SH-SY5Y (cell line): ENCODE measurements around the gene GP1BB.

Source experiments
- GATA2 ChIP-seq: IDR thresholded peaks from 2 replicates; pipeline ENCODE4 v1.6.1; 2011; ENCODE audit warnings: mild to moderate bottlenecking, low read depth, low read length
- GATA3 ChIP-seq: IDR thresholded peaks from 2 replicates; pipeline ENCODE4 v1.6.1; 2011; ENCODE audit warnings: low read depth, mild to moderate bottlenecking, low read length, moderate library complexity

DNA sequence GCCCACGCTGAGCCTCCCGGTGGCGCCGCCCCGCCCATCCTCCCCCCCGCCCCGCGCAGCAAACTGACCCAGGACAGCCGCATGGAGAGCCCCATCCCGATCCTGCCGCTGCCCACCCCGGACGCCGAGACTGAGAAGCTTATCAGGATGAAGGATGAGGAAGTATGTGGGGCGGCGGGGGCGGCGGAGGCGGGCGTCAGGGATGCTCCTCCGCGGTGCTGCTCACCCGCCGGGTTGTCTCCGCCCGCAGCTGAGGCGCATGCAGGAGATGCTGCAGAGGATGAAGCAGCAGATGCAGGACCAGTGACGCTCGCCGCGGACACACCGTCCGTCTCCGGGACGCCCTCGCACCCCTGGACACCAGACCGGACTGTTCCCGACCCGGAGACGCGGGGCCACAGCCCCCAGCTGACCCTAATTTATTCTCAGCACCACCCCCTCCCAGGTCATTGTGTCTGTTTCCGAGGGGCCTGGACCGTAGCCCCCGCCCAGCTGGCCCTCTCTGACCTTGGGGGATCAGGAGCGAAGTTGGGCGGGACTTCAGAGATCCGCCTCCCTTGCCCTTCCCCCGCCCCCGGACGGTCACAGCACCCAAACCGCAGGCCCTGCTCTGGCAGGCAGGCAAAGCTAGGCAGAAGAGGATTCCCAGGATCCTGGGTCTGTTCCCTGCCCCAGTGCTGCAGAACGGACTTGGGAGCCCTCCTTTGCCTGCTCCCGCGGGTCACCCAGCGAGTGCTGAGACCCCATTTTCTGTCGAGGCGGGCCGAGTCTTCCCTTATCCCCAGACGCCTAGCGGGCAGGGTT, 959 bp upstream of the GP1BB start:
- TF ChIP-seq GATA2 = no peak
- TF ChIP-seq GATA3 = no peak
